Tibial nerve (tissue), 4 donors: ENCODE measurements around the gene ZBTB12.

Experiments used
- EP300 ChIP-seq, 2 donors: sonication (generic); formaldehyde crosslinking; IDR thresholded peaks; one replicate each; pipeline ENCODE4 v1.6.1; 2017; ENCODE audit warnings: antibody characterized with exemption in 2 of 2, mild to moderate bottlenecking in 1 of 2
- POLR2A ChIP-seq, 2 donors: fragments of 450-650 bp; IDR thresholded peaks; one replicate each; pipeline ENCODE4 v1.6.1; 2017; ENCODE audit warnings: antibody characterized with exemption in 2 of 2, mild to moderate bottlenecking in 2 of 2, moderate library complexity in 2 of 2
- TF ChIP-seq, protein P1 (sequence below), 5 experiments: fragments of 200-600 bp in 3 of 5; fragments of 450-650 bp in 2 of 5; sonication (generic) in 3 of 5; IDR thresholded peaks; one replicate each; pipeline ENCODE4 v1.5.1; 2016 to 2019; ENCODE audit warnings: antibody characterized with exemption in 5 of 5, mild to moderate bottlenecking in 3 of 5, moderate library complexity in 2 of 5

DNA sequence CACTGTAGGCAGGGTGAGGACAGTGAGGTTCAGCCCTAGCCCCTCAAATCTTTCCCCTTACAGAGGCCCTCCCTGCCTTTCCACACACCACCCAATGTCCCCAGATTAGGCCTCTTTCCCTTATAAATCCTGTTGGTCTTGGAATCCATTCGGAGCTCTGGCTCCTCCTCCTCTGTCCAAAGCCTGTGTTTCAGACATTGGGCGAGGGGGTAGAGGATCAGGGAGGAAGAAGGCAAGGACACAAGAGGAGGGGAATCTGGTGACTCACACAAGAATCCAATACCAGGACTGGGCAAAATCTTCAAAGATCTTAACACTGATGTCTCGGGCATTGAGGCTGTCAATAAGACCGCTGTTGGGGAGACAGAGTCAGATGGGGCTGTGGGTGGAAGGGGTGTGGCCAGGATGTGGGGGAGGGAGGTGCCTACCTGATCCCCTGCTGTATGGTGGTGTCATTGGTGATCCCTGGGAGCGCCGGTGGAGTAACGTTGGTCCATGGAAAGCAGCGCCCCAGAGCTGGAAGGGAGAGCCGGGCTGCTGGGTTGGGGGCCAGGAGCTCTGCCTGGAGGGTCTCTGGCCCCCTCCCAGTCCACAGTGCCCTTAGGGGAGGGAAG, 30.7 kb downstream of the ZBTB12 start:
- TF ChIP-seq, protein P1, sequence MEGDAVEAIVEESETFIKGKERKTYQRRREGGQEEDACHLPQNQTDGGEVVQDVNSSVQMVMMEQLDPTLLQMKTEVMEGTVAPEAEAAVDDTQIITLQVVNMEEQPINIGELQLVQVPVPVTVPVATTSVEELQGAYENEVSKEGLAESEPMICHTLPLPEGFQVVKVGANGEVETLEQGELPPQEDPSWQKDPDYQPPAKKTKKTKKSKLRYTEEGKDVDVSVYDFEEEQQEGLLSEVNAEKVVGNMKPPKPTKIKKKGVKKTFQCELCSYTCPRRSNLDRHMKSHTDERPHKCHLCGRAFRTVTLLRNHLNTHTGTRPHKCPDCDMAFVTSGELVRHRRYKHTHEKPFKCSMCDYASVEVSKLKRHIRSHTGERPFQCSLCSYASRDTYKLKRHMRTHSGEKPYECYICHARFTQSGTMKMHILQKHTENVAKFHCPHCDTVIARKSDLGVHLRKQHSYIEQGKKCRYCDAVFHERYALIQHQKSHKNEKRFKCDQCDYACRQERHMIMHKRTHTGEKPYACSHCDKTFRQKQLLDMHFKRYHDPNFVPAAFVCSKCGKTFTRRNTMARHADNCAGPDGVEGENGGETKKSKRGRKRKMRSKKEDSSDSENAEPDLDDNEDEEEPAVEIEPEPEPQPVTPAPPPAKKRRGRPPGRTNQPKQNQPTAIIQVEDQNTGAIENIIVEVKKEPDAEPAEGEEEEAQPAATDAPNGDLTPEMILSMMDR (IDR thresholded peaks at IDR 0.05): no peak
- no peak for TF ChIP-seq POLR2A (IDR thresholded peaks at IDR 0.05)
- TF ChIP-seq EP300 (IDR thresholded peaks at IDR 0.05): no peak
